Epithelial cell of esophagus (primary cell): ENCODE measurements around the gene SORCS2.

Experiments used
- DNase-seq: peaks from one replicate; pipeline ENCODE4 v3.0.0; 2010; ENCODE audit warnings: low read depth
- H3K4me3 ChIP-seq: 2 replicates; pipeline ENCODE4 v1.5.1; 2011; ENCODE audit warnings: mild to moderate bottlenecking, low read length, control low read depth
- CTCF ChIP-seq: IDR thresholded peaks from 2 replicates; pipeline ENCODE4 v1.5.1; 2011; ENCODE audit warnings: low read depth, mild to moderate bottlenecking, low read length, control low read depth, inconsistent platforms; ENCODE audit not compliant: insufficient read depth; ENCODE audit errors: missing control alignments

SORCS2 gene

DNA sequence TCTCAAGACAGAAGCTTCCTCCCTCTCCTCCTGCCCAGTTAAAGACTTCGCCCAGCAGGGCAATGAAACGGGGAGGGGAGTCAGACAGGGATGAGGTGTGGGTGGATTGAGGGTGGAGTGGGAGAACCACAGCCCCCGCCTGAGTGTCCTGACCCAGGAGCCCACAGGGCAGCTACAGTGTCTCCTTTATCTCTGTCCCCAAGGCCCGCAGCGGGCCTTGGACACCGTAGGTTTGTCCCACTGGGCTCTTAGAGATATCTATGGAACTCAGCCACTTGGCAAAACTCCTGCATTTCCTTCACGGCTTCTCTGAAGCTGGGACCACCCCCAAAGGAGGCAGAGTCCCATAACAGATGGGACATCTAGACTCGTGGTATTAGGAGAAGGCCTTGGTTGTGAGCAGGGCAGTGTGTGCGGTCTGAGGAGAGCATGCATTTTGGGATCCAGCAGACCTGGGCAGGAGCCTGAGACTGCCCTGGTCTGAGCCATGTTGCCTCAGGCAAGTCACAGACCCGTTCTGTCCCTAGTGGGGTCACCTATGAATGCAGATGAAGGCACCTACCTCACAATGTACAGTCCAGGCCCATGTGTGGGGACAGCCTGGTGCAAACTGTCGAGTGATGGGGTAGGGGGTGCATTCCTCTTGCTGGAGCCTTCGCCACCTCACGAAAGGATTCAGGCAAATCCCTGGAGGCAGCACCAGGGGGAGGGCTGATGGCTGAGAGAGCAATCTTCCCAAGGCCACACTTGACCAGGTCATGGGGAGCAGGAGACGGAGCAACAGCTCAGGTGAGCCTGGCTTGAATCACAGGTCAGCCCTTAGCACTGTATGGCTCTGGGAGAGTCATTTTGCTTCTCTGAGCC is 468.1 kb downstream of the SORCS2 start:
- H3K4me3 ChIP-seq, result no peak overlapping the region
- DNase-seq, result no peak
- TF ChIP-seq CTCF, result no peak

DNA sequence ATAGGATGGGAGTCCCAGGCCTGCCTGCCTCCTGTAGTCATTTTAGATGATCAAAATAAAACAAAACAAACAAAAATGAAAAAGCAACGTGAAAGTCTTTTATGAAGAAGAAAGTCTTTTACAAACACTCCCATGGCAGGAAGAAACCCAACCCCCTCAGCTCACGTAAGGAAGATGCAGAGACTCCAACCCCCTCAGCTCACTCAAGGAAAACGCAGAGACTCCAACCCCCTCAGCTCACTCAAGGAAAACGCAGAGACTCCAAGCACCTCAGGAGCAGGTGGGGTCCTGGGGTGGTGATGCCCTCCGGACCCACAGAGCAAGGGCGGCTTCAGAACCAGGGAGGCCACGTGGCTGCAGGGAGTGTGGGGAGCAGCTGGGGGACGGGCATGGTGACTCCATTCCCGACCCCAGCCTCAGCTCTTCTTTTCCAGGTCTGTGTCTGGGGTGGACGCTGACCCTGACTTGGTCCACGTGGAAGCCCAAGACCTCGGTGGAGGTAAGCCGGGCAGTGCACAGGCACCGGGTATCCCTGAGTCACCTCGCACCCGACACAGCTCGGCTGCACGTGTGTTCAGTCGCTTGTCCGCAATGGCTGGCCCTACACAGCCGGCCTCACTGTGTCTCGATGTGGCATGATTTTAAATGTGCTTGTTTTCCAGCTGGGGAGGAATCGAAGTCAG is 468.9 kb downstream of the SORCS2 start:
- no peak overlapping the region for H3K4me3 ChIP-seq
- no peak for DNase-seq

GRCh38 chr4:7661846-7662506 is 469.6 kb downstream of the SORCS2 start:
- no peak overlapping the region for H3K4me3 ChIP-seq
- TF ChIP-seq CTCF, result no peak
- no peak for DNase-seq

More for the DNA sequence above, 468.9 kb downstream of the SORCS2 start:
- no peak for TF ChIP-seq CTCF

DNA sequence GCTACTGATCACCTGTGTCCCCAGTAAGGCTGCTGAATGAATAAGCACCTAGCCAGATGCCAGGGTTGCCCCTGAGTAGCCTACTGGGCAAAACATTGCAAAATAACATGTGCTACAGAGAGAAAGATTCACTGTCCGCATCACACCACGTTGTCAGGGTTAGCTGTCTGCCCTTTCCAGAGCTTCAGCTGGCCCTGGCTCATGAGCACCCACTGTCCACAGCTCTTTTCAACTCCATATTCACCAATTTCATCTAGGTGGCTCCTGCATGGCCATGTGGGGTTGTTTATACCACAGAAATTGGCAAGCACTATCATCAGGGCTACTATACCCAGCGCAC is 470.1 kb downstream of the SORCS2 start:
- no peak overlapping the region for H3K4me3 ChIP-seq
- no peak for DNase-seq
- TF ChIP-seq CTCF, result no peak

DNA sequence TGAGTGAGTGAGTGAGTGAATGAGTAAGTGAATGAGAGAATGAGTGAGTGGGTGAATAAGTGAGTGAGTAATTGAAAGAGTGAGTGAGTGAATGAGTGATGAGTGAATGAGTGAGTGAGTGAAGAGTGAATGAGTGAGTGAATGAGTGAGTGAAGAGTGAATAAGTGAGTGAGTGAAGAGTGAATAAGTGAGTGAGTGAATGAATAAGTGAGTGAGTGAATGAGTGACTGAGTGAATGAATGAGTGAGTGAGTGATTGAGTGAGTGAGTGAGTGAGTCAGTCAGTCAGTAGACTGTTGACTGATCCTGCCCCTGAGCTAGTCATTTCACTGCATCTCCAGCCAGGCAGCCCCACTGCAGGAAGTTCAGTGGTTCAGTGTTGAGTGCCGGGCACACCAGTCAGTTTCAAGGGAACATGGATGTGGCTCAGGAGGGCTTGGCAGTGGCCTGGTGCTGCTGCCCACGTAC is 470.8 kb downstream of the SORCS2 start:
- H3K4me3 ChIP-seq, result no peak overlapping the region
- no peak for DNase-seq
- no peak for TF ChIP-seq CTCF

- no peak overlapping the region for H3K4me3 ChIP-seq
- TF ChIP-seq CTCF, result no peak
- DNase-seq, result no peak
Observed at GRCh38 chr4:7664106-7664505, 471.8 kb downstream of the SORCS2 start.
